Superior temporal gyrus (tissue), 1 donor: ENCODE results near the gene GJA10.
"Not testable (repeated sequence)": the region's sequence is repeated elsewhere in the genome, so short reads cannot be mapped to it uniquely, and the experiment has no call there.

Source experiments
- DNase-seq: peaks from one replicate; pipeline ENCODE4 v3.0.0-alpha.2; 2016; ENCODE audit errors: extremely low spot score

Gene GJA10

DNA sequence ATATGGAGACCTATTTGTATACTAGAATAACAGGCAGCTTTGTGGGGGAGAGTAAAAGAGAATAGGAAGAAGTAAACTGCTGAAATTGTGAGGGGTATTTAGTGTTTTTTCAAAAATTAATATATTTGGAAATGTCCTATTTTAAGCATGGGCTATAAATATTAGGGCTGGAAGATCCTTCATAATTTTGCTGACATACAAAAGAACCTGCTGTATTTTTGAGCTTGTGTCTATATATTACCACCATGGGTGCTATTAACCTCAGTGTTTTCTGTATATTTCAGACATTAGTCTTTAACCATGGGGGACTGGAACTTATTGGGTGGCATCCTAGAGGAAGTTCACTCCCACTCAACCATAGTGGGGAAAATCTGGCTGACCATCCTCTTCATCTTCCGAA lies at the start of gene GJA10:
Gene GJA10 (plus strand): TSS at position 301 of the 400 bp plus-strand sequence. CDS start 0 bp downstream, at position 301.
- DNase-seq, result no peak

GRCh38 chr6:89847513-89847912 lies 46.8 kb upstream of the GJA10 start:
- DNase-seq, result not testable (repeated sequence)

DNA sequence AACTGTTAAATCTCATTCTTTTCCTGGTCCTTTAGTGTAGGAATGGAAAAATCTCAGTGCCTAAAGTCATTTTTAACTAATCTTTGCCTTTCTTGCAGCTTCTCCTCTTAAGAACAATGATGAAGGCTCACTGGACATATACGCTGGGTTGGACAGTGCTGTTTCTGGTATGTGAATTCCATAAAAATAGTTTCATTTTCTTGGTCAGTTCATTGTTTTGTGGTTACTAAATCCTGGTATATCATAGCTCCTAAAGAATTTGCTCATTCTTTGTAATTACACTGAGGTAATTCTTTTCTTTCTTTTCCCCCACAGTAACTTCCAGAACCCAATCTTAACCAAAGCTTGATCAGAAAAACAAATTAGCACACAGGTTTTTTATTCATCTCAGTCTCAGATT lies 41.2 kb upstream of the GJA10 start:
- DNase-seq, result no peak

DNA sequence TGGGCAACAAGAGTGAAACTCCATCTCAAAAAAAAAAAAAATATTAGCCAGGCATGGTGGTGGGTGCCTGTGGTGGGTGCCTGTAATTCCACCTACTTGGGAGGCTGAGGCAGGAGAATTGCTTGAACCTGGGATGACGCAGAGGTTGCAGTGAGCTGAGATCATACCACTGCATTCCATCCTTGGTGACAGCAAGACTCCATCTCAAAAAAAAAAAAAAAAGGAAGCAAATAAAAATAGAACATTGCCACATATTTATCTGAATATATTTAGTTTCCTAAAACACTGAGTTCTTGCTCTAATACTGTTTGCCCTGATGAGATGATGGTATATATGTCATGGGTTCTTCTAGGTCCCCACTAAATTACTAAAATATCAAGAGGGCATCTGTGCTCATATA lies 36.2 kb upstream of the GJA10 start:
- DNase-seq, result no peak

DNA sequence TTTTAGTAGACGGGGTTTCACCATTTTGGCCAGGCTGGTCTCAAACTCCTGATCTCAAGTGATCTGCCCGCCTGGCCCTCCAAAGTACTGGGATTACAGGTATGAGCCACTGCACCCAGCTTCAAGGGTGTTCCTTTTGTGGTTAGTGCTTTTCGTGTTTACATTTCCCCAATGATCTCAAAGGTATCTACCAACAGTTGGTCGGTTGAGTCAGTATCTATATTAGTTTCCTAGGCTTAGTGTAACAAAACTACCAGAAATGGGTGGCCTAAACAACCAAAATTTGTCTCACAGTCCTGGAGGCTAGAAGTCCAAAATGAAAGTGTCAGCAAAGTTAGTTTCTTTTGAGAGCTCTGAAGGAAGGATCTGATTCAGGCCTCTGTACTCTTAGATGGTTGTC lies 34.5 kb upstream of the GJA10 start:
- no peak for DNase-seq

GRCh38 chr6:89862273-89862672 lies 32.0 kb upstream of the GJA10 start:
- no peak for DNase-seq

DNA sequence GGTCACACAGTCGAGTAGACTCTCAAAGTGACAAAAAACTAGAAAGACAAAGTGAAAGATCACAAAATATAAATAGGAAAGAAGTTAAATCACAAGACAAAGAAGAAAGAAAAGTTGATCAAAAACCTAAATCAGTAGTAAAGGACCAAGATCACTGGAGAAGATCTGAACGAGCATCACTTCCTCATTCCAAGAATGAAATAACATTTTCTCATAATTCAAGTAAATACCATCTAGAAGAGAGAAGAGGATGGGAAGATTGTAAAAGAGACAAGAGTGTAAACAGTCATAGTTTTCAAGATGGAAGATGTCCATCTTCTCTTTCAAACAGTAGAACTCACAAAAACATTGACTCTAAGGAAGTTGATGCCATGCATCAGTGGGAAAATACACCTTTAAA lies 31.6 kb upstream of the GJA10 start:
- DNase-seq, result no peak

GRCh38 chr6:89866024-89866678 lies 28.1 kb upstream of the GJA10 start:
- DNase-seq, result no peak

- no peak for DNase-seq
Measured at GRCh38 chr6:89873721-89874120, 20.5 kb upstream of the GJA10 start.

DNA sequence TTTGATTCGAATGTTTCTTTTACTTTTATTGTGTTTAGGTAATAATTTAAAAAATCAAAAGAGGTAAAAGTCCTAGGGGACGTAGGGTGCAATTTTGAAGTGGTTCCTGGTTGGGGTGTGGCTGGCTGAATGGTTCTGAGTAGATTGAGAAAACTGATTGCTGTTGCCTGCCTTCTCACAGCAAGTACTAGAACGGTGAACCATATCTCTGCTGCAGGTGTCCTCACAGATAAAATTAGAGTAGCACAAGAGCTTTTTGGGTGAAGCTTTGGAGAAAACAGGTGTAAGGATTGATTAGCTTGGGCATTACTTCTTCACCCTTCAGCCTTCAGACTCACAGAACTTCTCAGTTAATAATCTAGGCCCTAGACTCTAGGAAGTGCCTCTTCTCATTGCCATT lies 19.8 kb upstream of the GJA10 start:
- no peak for DNase-seq

DNA sequence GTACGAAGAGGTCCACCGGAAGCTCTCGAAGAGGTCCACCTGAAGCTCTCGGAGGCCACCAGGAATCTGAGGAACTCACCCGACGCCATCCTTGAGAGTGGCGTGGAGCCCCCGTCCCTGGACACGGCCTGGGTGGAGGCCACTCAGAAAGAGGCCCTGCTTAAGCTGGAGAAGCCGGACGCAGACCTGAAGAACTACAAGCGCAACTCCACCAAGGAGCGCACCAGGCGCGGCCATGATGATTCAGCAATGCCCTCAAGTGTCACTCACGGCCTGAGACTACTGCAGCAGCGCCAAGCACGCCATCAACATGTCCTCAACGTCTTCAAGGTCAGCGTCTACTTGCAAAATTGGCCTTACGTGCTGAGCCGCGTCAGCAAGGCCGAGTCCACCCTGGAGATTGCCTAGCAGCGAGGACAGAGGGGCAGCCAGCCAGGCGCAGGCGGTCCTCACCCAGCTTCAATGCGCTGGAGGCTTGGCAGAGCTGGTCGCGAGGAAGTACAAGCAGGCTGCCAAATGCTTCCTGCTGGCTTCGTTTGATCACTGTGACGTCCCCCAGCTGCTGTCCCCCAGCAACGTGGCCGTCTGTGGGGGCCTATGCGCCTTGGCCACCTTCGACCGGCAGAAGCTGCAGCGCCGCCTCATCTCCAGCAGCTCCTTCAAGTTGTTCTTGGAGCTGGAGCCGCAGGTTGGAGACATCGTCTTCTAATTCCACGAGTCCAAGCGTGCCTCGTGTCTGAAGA lies 7.7 kb upstream of the GJA10 start:
- DNase-seq, result no peak

GRCh38 chr6:89887452-89888137 lies 6.7 kb upstream of the GJA10 start:
- no peak for DNase-seq

GRCh38 chr6:89888138-89888514 lies 6.1 kb upstream of the GJA10 start:
- no peak for DNase-seq

DNA sequence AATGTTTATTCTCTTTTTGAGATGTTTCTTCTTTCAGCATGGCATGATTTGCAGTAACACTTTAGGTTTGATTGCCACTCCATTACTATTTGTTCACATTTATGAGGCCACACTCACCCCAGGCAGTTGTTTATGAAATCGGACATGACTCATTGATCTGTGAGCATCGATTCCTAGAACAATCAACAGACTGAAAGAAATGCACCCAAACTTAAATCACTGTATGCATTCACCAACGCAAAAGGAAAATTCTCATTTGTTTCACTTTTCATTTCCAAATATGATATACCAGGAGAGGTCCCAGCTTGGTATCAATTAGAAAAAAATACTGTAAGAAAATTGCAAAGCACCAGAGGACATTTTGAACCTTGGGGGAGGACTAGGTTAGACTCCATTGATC lies 5.4 kb upstream of the GJA10 start:
- no peak for DNase-seq

GRCh38 chr6:89890845-89891528 lies 3.3 kb upstream of the GJA10 start:
- not testable (repeated sequence) for DNase-seq

DNA sequence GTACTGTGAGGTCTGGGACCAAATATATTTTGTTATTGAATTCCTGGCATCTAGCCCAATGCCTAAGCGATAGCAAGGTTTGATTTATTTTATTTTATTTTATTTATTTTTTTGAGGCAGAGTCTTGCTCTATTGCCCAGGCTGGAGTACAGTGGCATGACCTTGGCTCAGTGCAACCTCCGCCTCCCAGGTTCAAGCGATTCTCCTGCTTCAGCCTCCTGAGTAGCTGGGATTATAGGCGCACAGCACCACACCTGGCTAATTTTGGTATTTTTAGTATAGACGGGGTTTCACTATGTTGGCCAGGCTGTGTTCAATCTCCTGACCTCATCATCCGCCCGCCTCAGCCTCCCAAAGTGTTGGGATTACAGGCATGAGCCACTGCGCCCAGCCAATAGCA lies 1.7 kb upstream of the GJA10 start:
- not testable (repeated sequence) for DNase-seq

GRCh38 chr6:89895276-89895874 lies 1.1 kb downstream of the GJA10 start:
- DNase-seq, result no peak

DNA sequence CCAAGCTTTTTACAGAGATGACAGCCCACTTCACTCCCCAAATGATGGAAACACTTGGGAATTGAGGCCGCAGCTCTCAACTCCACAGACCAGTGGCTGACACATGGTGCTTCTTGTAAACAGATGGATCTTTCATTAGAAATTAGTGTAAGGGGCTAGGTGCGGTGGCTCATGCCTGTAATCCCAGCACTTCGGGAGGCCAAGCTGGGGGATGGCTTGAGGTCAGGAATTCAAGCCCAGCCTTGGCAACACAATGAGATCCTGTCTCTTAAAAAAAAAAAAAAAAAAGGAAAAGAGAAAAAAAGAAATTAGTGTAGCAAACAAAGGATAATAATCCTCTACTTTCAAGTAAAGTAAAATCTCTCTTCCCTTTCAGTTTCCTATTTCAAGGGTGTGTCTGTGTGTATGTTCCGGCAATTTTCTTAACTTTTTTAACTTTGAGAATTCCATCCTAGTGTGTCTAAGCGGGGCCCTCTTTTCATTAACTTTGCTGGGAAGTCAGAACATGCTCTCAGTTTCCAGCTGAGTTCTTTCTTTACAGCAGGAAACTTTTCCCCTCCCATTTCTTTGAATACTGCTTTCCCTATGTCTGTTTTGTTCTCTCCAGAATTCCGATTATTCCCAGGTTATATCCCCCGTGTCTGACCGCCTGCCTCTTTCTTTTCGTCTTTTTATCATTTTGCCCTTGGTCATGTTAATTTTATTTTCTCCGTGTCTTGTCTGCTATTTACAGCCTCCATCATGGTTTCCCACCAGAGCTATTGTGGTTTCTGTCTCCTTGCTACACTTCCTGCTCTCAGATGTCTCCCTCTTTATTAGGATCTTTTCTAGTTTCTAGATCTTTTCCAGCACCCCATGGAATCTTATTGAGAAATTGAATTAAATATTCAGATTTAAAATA lies 16.0 kb downstream of the GJA10 start:
- not testable (repeated sequence) for DNase-seq

GRCh38 chr6:89910902-89911240 lies 16.6 kb downstream of the GJA10 start:
- no peak for DNase-seq

DNA sequence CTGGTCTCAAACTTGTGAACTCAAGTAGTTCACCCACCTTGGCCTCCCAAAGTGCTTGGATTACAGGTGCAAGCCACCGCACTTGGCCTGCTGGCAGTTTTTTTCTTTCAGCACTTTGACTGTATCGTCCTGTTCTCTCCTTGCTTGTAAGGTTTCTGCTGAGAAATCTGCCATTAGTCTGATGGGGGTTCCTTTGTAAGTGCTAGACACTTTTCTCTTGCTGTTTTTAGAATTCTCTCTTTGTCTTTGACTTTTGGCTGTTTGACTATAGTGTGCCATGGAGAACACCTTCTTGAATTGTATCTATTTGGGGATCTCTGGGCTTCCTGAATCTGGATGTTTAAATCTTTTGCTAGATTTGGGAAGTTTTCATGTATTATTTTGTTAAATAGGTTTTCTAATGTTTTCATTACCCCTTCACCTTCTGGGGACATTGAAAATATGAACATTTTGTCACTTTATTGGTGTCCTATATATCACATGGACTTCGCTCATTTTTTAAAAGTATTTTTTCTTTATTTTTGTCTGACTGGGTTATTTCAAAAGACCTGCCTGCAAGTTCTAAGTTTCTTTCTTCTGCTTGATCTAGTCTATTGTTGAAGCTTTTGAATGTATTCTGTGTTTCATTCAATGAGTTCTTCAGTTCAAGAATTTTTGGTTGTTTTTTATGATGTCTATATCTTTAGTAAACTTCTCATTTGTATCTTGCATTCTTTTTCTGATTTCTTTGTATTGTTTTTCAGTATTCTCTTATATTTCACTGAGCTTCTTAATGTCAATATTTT lies 22.1 kb downstream of the GJA10 start:
- DNase-seq, result no peak
